SU-DHL-6 (cell line): ENCODE data around the gene ACVRL1.

Source experiments
- EZH2phosphoT487 ChIP-seq: fragments of 200-600 bp; sonication (generic), shearing (Covaris generic); conservative IDR thresholded peaks from 2 replicates; pipeline ENCODE4 v1.6.1; 2018; ENCODE audit warnings: mild to moderate bottlenecking, antibody characterized with exemption, low read length, moderate library complexity, mixed read lengths
- TF ChIP-seq, protein P1 (sequence below): fragments of 200-600 bp; sonication (generic); IDR thresholded peaks from one replicate; pipeline ENCODE4 v1.5.1; 2017; ENCODE audit warnings: antibody characterized with exemption, mild to moderate bottlenecking, low read length, moderate library complexity; ENCODE audit not compliant: insufficient read depth, poor library complexity, severe bottlenecking

DNA sequence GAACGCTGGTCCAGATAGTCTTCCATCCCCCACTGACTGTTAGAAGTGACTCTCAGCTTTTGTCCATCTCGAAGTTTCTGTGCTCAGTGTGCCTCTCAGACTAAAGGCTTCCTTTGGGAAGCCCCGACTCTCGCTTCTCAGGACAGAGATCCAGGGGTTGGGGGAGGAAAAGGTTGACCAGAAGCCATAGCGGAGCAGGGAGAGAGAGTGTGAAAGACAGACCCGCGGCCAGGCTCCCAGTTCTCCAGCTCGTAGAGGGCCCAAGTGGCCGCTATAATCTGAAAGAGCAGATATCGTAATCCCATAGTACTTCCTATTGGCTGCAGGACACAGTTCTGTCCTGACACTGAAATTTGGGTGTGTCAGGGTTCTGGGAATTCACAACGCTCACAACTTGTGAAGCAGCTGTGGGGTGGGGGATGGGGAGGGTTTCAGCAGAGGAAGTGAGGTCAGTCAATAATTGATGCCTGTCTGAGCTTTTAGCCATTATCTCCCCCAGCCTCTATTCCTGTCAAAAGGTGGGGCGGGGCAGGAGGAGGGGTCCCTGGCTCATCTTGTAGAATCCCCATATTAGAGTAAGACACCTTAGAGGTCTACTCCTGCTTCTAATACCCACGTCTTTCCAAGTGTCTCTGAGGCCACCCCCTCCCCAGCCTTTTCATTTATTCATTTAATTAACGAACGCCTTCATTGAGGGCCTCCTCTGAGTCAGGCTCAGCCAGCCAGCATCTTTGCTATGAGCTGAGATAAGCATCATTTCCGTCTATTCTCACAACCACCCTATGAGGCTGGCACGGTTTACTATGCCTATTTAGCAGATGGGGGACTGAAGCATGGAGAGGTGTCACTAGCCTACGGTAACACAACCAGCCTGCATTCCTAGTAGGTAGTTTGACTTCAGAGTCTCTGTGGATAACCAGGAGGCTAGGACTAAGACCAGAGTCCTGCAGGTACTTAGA lies 1.6 kb upstream of the ACVRL1 start:
- TF ChIP-seq, protein P1, sequence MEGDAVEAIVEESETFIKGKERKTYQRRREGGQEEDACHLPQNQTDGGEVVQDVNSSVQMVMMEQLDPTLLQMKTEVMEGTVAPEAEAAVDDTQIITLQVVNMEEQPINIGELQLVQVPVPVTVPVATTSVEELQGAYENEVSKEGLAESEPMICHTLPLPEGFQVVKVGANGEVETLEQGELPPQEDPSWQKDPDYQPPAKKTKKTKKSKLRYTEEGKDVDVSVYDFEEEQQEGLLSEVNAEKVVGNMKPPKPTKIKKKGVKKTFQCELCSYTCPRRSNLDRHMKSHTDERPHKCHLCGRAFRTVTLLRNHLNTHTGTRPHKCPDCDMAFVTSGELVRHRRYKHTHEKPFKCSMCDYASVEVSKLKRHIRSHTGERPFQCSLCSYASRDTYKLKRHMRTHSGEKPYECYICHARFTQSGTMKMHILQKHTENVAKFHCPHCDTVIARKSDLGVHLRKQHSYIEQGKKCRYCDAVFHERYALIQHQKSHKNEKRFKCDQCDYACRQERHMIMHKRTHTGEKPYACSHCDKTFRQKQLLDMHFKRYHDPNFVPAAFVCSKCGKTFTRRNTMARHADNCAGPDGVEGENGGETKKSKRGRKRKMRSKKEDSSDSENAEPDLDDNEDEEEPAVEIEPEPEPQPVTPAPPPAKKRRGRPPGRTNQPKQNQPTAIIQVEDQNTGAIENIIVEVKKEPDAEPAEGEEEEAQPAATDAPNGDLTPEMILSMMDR, result no peak
- TF ChIP-seq EZH2phosphoT487, result no peak
